ENCODE data around the gene MYADML2.

Gene MYADML2

DNA sequence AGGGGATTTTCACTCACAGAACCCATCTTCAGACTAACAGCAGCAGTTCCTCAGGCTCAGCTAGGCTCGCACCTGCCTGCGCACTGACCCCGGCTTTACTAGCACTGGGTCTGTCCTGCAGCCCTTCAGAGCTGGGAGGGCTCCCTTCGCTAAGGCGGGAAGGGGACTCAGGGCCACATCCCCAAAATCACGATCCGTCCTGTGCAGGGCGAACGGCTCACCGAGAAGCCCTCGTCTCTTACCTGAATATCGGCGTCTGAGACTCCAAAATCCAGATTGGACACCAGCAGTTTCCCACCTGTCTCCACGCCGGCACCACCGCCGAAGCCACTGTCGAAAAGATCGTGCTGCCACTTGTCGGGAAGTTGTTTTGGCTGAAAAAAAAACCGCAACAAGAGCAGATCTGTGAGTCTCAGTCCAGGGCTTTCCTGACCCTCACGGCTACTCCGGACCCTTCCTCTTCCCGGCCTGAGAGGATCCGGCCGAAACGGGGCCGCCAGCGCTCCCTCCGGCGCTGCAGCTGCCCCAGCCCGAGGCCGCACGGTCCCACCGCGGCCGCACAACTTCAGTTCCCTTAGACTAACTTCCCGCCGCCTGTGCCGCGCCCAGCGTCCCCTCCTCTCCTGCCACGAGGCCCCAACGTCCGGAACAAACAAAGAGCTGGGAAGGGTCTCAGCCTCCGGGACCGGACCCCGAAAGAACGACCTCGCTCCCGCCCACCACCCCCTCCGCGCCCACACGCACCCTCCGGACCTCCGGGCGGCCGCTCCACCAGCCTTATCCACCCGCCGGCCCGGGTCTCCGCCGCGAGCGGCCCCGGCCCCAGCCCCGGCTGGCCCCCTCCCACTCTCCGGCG is 56.4 kb downstream of the MYADML2 start:
- DNase-seq, result peak; percentile 43 to 49

Measured in activated T-cell treated with anti-CD3 and anti-CD28 coated beads, Interleukin-2, amount 50 U/mL, for 48 hours (primary cell).